Endodermal cell (in vitro differentiated cells): ENCODE measurements around the gene GTF2H1. TPM values are rescaled to one million over a fixed set of nuclear protein-coding genes. Genes with fewer than 3 reads are reported as not detected.

Source experiments
- DNase-seq: peaks from one replicate; pipeline ENCODE4 v3.0.0-alpha.2; 2017
- H3K27ac ChIP-seq: 2 replicates; pipeline ENCODE4 v1.5.1; 2013; ENCODE audit warnings: mild to moderate bottlenecking, low read depth, low read length, moderate library complexity
- H3K27me3 ChIP-seq: 2 replicates; pipeline ENCODE4 v1.6.1; 2013; ENCODE audit warnings: mild to moderate bottlenecking, low read length, moderate library complexity; ENCODE audit not compliant: insufficient read depth, control insufficient read depth, poor library complexity, severe bottlenecking
- H3K36me3 ChIP-seq: 2 replicates; pipeline ENCODE4 v1.7.0; 2013; ENCODE audit warnings: mild to moderate bottlenecking, low read length, moderate library complexity; ENCODE audit not compliant: control insufficient read depth, insufficient read depth
- H3K4me1 ChIP-seq: one replicate; pipeline ENCODE4 v1.7.0; 2013; ENCODE audit warnings: low read length; ENCODE audit not compliant: control insufficient read depth, insufficient read depth
- H3K4me3 ChIP-seq: 2 replicates; pipeline ENCODE4 v1.5.1; 2013; ENCODE audit warnings: mild to moderate bottlenecking, low read length, moderate library complexity
- H3K9ac ChIP-seq: 2 replicates; pipeline ENCODE4 v1.6.1; 2013; ENCODE audit warnings: mild to moderate bottlenecking, low read length, moderate library complexity; ENCODE audit not compliant: poor library complexity, severe bottlenecking; ENCODE audit errors: extremely low read depth
- H3K9me3 ChIP-seq: 2 replicates; pipeline ENCODE4 v1.6.1; 2013; ENCODE audit warnings: mild to moderate bottlenecking, low read length, moderate library complexity; ENCODE audit not compliant: control insufficient read depth
- H3K27ac Mint-ChIP-seq: 2 replicates; pipeline ENCODE4 v1.8.0; 2020; ENCODE audit warnings: mixed read lengths
- H3K27me3 Mint-ChIP-seq: 2 replicates; pipeline ENCODE4 v1.8.0; 2021; ENCODE audit warnings: mild to moderate bottlenecking, mixed read lengths; ENCODE audit not compliant: insufficient read depth
- H3K36me3 Mint-ChIP-seq: 2 replicates; pipeline ENCODE4 v1.8.0; 2020; ENCODE audit warnings: low read depth, mixed read lengths
- H3K4me1 Mint-ChIP-seq: 2 replicates; pipeline ENCODE4 v1.8.0; 2020; ENCODE audit warnings: mixed read lengths
- H3K4me3 Mint-ChIP-seq: 2 replicates; pipeline ENCODE4 v1.8.0; 2020; ENCODE audit warnings: mild to moderate bottlenecking, moderate library complexity, mixed read lengths
- H3K9me3 Mint-ChIP-seq: 2 replicates; pipeline ENCODE4 v1.8.0; 2020; ENCODE audit warnings: mild to moderate bottlenecking, mixed read lengths
- CTCF ChIP-seq: fragments of 200-600 bp; sonication (generic); conservative IDR thresholded peaks from 2 replicates; pipeline ENCODE4 v1.5.0; 2021; ENCODE audit warnings: antibody characterized with exemption, mild to moderate bottlenecking
- WGBS, 2 experiments: methylation state at CpG; one replicate each; pipeline versions ENCODE4 v1.1.5 to v1.1.7; 2013; ENCODE audit warnings: missing lambda C conversion rate in 2 of 2, mixed read lengths in 1 of 2; ENCODE audit not compliant: insufficient coverage in 1 of 2, insufficient read length in 1 of 2; 5-methylcytosine and 5-hydroxymethylcytosine counted together
- total RNA-seq, 2 donors: library from RNA; stranded (reverse); fragmentation: NEBNext Ultra II Directional in 1 of 2; extraction: Animal tissue kit (Norgen Biotek cat#: 25700) in 1 of 2; gene quantifications; 2 replicates in 1 of 2; 3 replicates in 1 of 2; pipeline ENCODE4 v1.2.1, GENCODE V29; 2021

The GTF2H1 gene
- total RNA-seq, 2 donors from 2014 or later: 25.7 to 31.5 TPM

- no peak for TF ChIP-seq CTCF
- Mint-ChIP-seq H3K36me3 (peaks cover 50% of the 10 kb centered on the region), H3K4me3 (no peak overlapping the region), H3K9me3 (no peaks in the 10 kb centered on the region), H3K27me3 (no peaks in the 10 kb centered on the region), H3K27ac (peak overlapping the region; percentile 24), H3K4me1 (no peaks in the 10 kb centered on the region)
- no peak overlapping the region for H3K4me3 ChIP-seq
- H3K4me1 ChIP-seq: no peaks in the 10 kb centered on the region
- H3K27ac ChIP-seq: no peak overlapping the region
- DNase-seq: no peak
- H3K27me3 ChIP-seq: no peaks in the 10 kb centered on the region
- 78 to 97% methylated on average over 1 to 2 of the region's 3 CpGs for WGBS, 2 experiments
- peaks cover 51% of the 10 kb centered on the region for H3K36me3 ChIP-seq
- H3K9ac ChIP-seq: no peak overlapping the region
- no peaks in the 10 kb centered on the region for H3K9me3 ChIP-seq
These were observed 10.5 kb downstream of the GTF2H1 start for GRCh38 chr11:18332891-18333290.

- DNase-seq: no peak
- H3K4me1 ChIP-seq: no peaks in the 10 kb centered on the region
- no peak overlapping the region for H3K4me3 ChIP-seq
- no peak overlapping the region for H3K27ac Mint-ChIP-seq
- H3K27me3 Mint-ChIP-seq: no peaks in the 10 kb centered on the region
- H3K36me3 Mint-ChIP-seq: peaks cover 53% of the 10 kb centered on the region
- no peak overlapping the region for H3K27ac ChIP-seq
- no peaks in the 10 kb centered on the region for H3K4me1 Mint-ChIP-seq
- H3K9me3 ChIP-seq: no peaks in the 10 kb centered on the region
- no peak for TF ChIP-seq CTCF
- H3K4me3 Mint-ChIP-seq: no peak overlapping the region
- H3K27me3 ChIP-seq: no peaks in the 10 kb centered on the region
- no peaks in the 10 kb centered on the region for H3K9me3 Mint-ChIP-seq
- WGBS, 2 experiments: 97 to 100% methylated on average over 4 to 5 of the region's 5 CpGs
- peaks cover 72% of the 10 kb centered on the region for H3K36me3 ChIP-seq
- H3K9ac ChIP-seq: no peak overlapping the region
These were observed 25.2 kb downstream of the GTF2H1 start for GRCh38 chr11:18347471-18348125.

GRCh38 chr11:18352581-18352980 lies 30.2 kb downstream of the GTF2H1 start:
- H3K4me1 Mint-ChIP-seq: no peaks in the 10 kb centered on the region
- Histone ChIP-seq H3K9me3 (no peaks in the 10 kb centered on the region), H3K9ac (no peak overlapping the region), H3K4me1 (no peaks in the 10 kb centered on the region), H3K4me3 (no peak overlapping the region), H3K27me3 (no peaks in the 10 kb centered on the region), H3K36me3 (peaks cover 74% of the 10 kb centered on the region), H3K27ac (no peak overlapping the region)
- H3K27ac Mint-ChIP-seq: no peak overlapping the region
- TF ChIP-seq CTCF: no peak
- no peak for DNase-seq
- no peaks in the 10 kb centered on the region for H3K9me3 Mint-ChIP-seq
- 90 to 93% methylated on average over 3 of the region's 3 CpGs for WGBS, 2 experiments
- H3K4me3 Mint-ChIP-seq: no peak overlapping the region
- no peaks in the 10 kb centered on the region for H3K27me3 Mint-ChIP-seq
- H3K36me3 Mint-ChIP-seq: peaks cover 59% of the 10 kb centered on the region
